Kidney epithelial cell (primary cell): Measurements from ENCODE around the gene MC3R. TPM values are rescaled to one million over a fixed set of nuclear protein-coding genes. Genes with fewer than 3 reads are reported as not detected.
"Not testable (repeated sequence)": the region's sequence is repeated elsewhere in the genome, so short reads cannot be mapped to it uniquely, and the experiment has no call there.

Experiments
- DNase-seq: peaks from one replicate; pipeline ENCODE4 v3.0.0-alpha.2; 2010; ENCODE audit warnings: low read depth
- H3K27me3 ChIP-seq: 2 replicates; pipeline ENCODE4 v1.6.0; 2011; ENCODE audit warnings: low read length; ENCODE audit not compliant: control insufficient read depth, insufficient read depth
- H3K36me3 ChIP-seq: 2 replicates; pipeline ENCODE4 v1.5.1; 2011; ENCODE audit warnings: low read length; ENCODE audit not compliant: control insufficient read depth, insufficient read depth
- H3K4me3 ChIP-seq: 2 replicates; pipeline ENCODE4 v1.5.1; 2011; ENCODE audit warnings: low read depth, mild to moderate bottlenecking, control low read depth, low read length
- CTCF ChIP-seq: IDR thresholded peaks from 2 replicates; pipeline ENCODE4 v1.5.1; 2011; ENCODE audit warnings: mild to moderate bottlenecking, moderate library complexity, low read length, control low read depth, inconsistent platforms; ENCODE audit not compliant: insufficient read depth, poor library complexity, severe bottlenecking
- total RNA-seq: library from RNA; depleted of rRNA; stranded (reverse); fragments of >200 nt; gene quantifications from 2 replicates; pipeline ENCODE4 v1.2.3, GENCODE V29; 2015

MC3R gene
- total RNA-seq, 1 donor from 2014 or later = not detected

GRCh38 chr20:56208121-56208520 lies 40.4 kb upstream of the MC3R start:
- no peak for DNase-seq
- no peak for TF ChIP-seq CTCF
- H3K4me3 ChIP-seq = no peak overlapping the region
- H3K27me3 ChIP-seq = no peaks in the 10 kb centered on the region
- no peaks in the 10 kb centered on the region for H3K36me3 ChIP-seq

DNA sequence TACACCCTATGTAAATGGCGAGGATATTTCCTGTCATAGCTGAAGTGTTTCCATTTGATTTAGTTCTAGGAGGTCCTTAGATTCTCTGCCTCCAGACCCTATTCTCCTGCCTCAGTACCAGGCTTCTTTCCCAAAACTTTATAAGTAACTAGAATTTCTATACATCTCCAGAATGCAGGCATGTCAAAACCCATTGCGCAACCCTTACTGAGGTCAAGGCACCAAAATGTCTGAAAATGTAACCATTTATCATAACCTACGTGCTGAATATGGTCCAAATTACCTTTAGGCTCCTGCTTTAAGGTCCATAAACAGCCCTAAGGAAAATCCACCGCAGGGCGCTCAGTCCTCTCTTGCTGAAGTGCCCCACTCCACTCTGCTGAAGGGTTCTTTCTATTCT lies 37.5 kb upstream of the MC3R start:
- H3K36me3 ChIP-seq = no peaks in the 10 kb centered on the region
- no peaks in the 10 kb centered on the region for H3K27me3 ChIP-seq
- DNase-seq = no peak
- no peak overlapping the region for H3K4me3 ChIP-seq
- TF ChIP-seq CTCF = no peak

GRCh38 chr20:56212091-56212490 lies 36.4 kb upstream of the MC3R start:
- no peaks in the 10 kb centered on the region for H3K27me3 ChIP-seq
- H3K36me3 ChIP-seq = no peaks in the 10 kb centered on the region
- no peak for TF ChIP-seq CTCF
- no peak overlapping the region for H3K4me3 ChIP-seq
- no peak for DNase-seq

- no peaks in the 10 kb centered on the region for H3K36me3 ChIP-seq
- H3K27me3 ChIP-seq = no peaks in the 10 kb centered on the region
- no peak overlapping the region for H3K4me3 ChIP-seq
- no peak for TF ChIP-seq CTCF
- DNase-seq = no peak
These were observed 35.2 kb upstream of the MC3R start for GRCh38 chr20:56213321-56213720.

DNA sequence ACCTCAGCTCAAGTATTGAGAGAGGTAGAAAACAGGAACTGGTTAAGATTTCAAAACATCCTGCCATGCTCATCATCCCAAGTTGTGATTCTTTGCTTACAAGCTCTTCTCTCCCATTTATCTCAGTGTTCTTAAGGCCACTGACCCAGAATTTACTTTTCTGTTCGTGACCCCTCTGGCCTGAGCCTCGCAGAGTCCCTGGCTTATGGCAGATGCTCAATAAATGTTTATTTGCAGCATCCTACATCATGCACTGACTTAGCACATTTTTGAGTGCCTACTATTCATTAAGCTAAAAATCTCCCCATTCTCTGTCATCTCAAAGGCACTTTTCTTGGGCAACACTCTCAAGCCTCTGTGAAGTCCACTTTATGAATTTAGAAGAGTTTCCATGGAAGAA lies 33.4 kb upstream of the MC3R start:
- no peak for DNase-seq
- no peaks in the 10 kb centered on the region for H3K27me3 ChIP-seq
- TF ChIP-seq CTCF = no peak
- H3K4me3 ChIP-seq = no peak overlapping the region
- no peaks in the 10 kb centered on the region for H3K36me3 ChIP-seq

DNA sequence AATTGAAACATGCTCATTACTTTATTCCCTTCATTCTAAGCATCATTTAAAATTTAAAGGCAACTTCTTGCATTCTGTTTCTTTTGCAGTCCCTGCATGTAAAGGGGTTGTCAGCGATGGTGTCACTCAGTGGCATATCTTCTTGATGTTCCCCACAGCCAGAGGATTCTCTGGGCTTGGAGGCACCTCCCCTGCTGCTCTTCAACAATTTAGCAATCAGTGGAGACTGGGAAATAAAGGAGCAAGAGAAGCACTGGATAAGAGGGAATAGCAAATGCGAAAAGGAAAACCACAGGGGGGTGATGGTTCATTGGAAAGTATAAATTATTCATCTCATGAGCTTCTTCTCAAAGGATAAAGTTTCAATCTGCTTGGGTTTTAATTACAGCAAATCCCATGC lies 30.7 kb upstream of the MC3R start:
- Histone ChIP-seq H3K27me3 (no peaks in the 10 kb centered on the region), H3K36me3 (no peaks in the 10 kb centered on the region), H3K4me3 (no peak overlapping the region)
- no peak for DNase-seq
- no peak for TF ChIP-seq CTCF

DNA sequence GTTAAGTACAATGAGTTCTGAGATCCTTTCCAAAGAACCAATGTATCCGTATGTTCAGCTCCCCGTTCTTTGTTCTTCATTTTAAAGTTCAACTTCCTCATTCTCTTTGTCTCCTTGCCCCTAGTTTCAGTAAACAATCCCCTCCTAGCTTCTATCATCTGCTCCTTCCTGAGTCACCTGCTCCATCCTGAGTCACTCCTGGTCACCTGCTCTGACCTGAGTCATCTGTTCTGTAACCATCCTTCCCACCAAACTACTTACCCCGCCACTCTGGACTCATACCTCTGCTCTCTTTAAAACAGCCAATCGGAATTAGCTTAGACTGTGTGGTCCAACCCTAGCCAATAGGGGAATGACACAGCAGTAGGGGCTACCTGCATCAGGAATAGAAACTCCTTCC lies 27.3 kb upstream of the MC3R start:
- H3K4me3 ChIP-seq, H3K36me3 ChIP-seq, H3K27me3 ChIP-seq, DNase-seq: not testable (repeated sequence)
